ENCODE measurements around the gene WDR36. TPM values are rescaled to one million over a fixed set of nuclear protein-coding genes. Genes with fewer than 3 reads are reported as not detected.

The WDR36 gene
- total and polyA plus RNA-seq, 9 of the 15 experiments (the other 6 are each of a cell fraction or from before 2014, with no cell fraction given), result 25.7 to 68.0 (median 41.5) TPM

DNA sequence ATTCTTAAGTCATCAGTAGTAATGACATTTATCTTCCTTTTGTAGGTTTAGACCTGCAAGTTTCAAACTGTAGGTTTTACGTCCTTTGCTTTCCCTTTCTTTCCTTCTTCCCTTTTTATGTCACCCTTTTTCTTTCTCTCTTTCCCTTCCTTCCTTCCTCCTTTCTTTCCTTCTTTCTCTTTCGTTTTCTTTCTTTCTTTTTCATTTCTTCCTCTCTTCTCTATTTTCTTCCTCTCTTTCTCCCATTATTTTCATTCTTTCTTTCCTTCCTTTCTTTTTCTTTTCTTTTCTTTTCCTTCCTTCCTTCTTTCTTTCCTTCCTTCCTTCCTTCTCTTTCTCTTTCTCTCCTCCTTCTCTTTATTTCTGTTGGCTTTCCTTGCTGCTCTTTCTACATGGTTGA is 59.9 kb downstream of the WDR36 start:
- POLR2A ChIA-PET, result no interaction called here
- Histone ChIP-seq H3K79me2 (ENCODE audit: control insufficient read depth, insufficient read depth, low read length) (no peaks in the 10 kb centered on the region), H3K4me1 (replicated peaks in 1 of 2; ENCODE audit: control insufficient read depth in 2 of 2, insufficient read depth in 2 of 2, low read length in 2 of 2) (no peaks in the 10 kb centered on the region), H3K4me3 (no peak overlapping the region), H4K20me1 (replicated peaks; ENCODE audit: control insufficient read depth, insufficient read depth, low read length) (no peaks in the 10 kb centered on the region), H3K27ac (ENCODE audit: extremely low read depth, low read depth, low read length) (no peak overlapping the region), H3K9me3 (replicated peaks; ENCODE audit: control insufficient read depth, insufficient read depth, low read depth, low read length) (no peaks in the 10 kb centered on the region), H3K9me1 (ENCODE audit: control insufficient read depth, insufficient read depth, low read length) (no peaks in the 10 kb centered on the region), H3K4me2 (ENCODE audit: insufficient read depth, low read length) (no peak overlapping the region), H3K36me3 (ENCODE audit: control insufficient read depth, insufficient read depth, low read length) (no peaks in the 10 kb centered on the region), H3K9ac (ENCODE audit: insufficient read depth in 1 of 2, low read depth in 2 of 2, low read length in 2 of 2) (no peak overlapping the region), H3K27me3 (ENCODE audit: control insufficient read depth in 2 of 2, insufficient read depth in 2 of 2, low read length in 2 of 2) (no peaks in the 10 kb centered on the region; a peak in 2 of 5 replicates), H2AFZ (ENCODE audit: low read depth, low read length) (no peak overlapping the region)
- no TSS peak for BruUV-seq (replicated peaks)
- FAIRE-seq, result no peak
- TF ChIP-seq, protein P1, sequence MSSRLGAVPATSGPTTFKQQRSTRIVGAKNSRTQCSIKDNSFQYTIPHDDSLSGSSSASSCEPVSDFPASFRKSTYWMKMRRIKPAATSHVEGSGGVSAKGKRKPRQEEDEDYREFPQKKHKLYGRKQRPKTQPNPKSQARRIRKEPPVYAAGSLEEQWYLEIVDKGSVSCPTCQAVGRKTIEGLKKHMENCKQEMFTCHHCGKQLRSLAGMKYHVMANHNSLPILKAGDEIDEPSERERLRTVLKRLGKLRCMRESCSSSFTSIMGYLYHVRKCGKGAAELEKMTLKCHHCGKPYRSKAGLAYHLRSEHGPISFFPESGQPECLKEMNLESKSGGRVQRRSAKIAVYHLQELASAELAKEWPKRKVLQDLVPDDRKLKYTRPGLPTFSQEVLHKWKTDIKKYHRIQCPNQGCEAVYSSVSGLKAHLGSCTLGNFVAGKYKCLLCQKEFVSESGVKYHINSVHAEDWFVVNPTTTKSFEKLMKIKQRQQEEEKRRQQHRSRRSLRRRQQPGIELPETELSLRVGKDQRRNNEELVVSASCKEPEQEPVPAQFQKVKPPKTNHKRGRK (tag; IDR thresholded peaks at IDR 0.05), result peak; percentile 92
- TF ChIP-seq RBBP5 (IDR thresholded peaks at IDR 0.05; ENCODE audit: borderline replicate concordance, insufficient read depth, low read length, poor library complexity, severe bottlenecking) (no peak), ZC3H4 (CRISPR knock-in tag; IDR thresholded peaks at IDR 0.05; ENCODE audit: borderline replicate concordance) (no peak), HINFP (tag; conservative IDR thresholded peaks at IDR 0.05; ENCODE audit: low read depth) (0 out of 2 replicates have a peak, but pooled peaks have one; percentile 24)
- TF ChIP-seq, protein P2, sequence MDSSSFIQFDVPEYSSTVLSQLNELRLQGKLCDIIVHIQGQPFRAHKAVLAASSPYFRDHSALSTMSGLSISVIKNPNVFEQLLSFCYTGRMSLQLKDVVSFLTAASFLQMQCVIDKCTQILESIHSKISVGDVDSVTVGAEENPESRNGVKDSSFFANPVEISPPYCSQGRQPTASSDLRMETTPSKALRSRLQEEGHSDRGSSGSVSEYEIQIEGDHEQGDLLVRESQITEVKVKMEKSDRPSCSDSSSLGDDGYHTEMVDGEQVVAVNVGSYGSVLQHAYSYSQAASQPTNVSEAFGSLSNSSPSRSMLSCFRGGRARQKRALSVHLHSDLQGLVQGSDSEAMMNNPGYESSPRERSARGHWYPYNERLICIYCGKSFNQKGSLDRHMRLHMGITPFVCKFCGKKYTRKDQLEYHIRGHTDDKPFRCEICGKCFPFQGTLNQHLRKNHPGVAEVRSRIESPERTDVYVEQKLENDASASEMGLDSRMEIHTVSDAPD (CRISPR knock-in tag; IDR thresholded peaks at IDR 0.05), result no peak
- in situ Hi-C loops (cut with MboI) (no loop called here), intact Hi-C loops (cut with micrococcal nuclease) (no loop called here)
- CTCF ChIA-PET (ENCODE audit: low intra/inter-chr PET ratio), result no interaction called here
- ATAC-seq, result no peak
- WGBS (ENCODE audit: insufficient coverage, low coverage, missing lambda C conversion rate), result 0% methylated on average over 2 of the region's 2 CpGs
- DNase-seq (ENCODE audit: extremely low read depth in 1 of 4, low spot score in 3 of 4), result no peak
